Body of pancreas (tissue), 4 donors: ENCODE data around the gene UNC5A. TPM values are rescaled to one million over a fixed set of nuclear protein-coding genes. Genes with fewer than 3 reads are reported as not detected.
"Not testable (repeated sequence)": the region's sequence is repeated elsewhere in the genome, so short reads cannot be mapped to it uniquely, and the experiment has no call there.

ENCODE experiments used
- ATAC-seq: fragments of 150-250 bp; one replicate; pipeline ENCODE4 v1.9.1; 2016
- DNase-seq, 4 donors: peaks; one replicate each; pipeline ENCODE4 v3.0.0-alpha.2; 2019
- H3K27ac ChIP-seq, 4 donors: fragments of 200-600 bp; sonication (generic); 1 replicate in 3 of 4; 2 replicates in 1 of 4; pipeline versions ENCODE4 v1.5.1 to v1.6.1; 2016 to 2019; ENCODE audit warnings: mild to moderate bottlenecking in 1 of 4, mixed read lengths in 1 of 4, moderate library complexity in 1 of 4
- H3K27me3 ChIP-seq, 2 donors: fragments of 200-600 bp; sonication (generic); one replicate each; pipeline ENCODE4 v1.6.0; 2016; ENCODE audit warnings: mild to moderate bottlenecking in 1 of 2
- H3K36me3 ChIP-seq, 2 donors: fragments of 200-600 bp; sonication (generic); replicated peaks in 1 of 2; 2 replicates each; pipeline ENCODE4 v1.5.1; 2016; ENCODE audit warnings: low read depth in 2 of 2; ENCODE audit not compliant: insufficient read depth in 1 of 2
- H3K4me1 ChIP-seq: fragments of 200-600 bp; sonication (generic); one replicate; pipeline ENCODE4 v1.6.0; 2016
- H3K4me3 ChIP-seq, 2 donors: fragments of 200-600 bp; sonication (generic); 1 replicate in 1 of 2; 2 replicates in 1 of 2; pipeline ENCODE4 v1.5.1; 2016 to 2019
- H3K9me3 ChIP-seq, 3 donors: fragments of 200-600 bp; sonication (generic); 1 replicate in 2 of 3; 2 replicates in 1 of 3; pipeline ENCODE4 v1.5.1; 2016
- POLR2A ChIP-seq, 3 donors: fragments of 450-650 bp; IDR thresholded peaks; one replicate each; pipeline ENCODE4 v1.6.1; 2016; ENCODE audit warnings: antibody characterized with exemption in 3 of 3, mild to moderate bottlenecking in 2 of 3
- WGBS, 2 donors: methylation state at CpG; one replicate each; pipeline ENCODE4 v1.1.5; 2017; 5-methylcytosine and 5-hydroxymethylcytosine counted together
- intact Hi-C: fragments of 100-400 bp; cut with DNase I; formaldehyde crosslinking; loops from one replicate; pipeline ENCODE4 v1.15.1; 2023
- total RNA-seq, 2 donors: library from RNA; depleted of rRNA; stranded (reverse); fragments of >200 nt; gene quantifications; one replicate each; pipeline ENCODE4 v1.1.0, GENCODE V29; 2016
- TF ChIP-seq, protein P1 (sequence below), 7 experiments: fragments of 450-650 bp in 4 of 7; fragments of 200-600 bp in 3 of 7; sonication (generic) in 3 of 7; IDR thresholded peaks; one replicate each; pipeline ENCODE4 v1.5.1; 2016 to 2019; ENCODE audit warnings: antibody characterized with exemption in 7 of 7

Gene UNC5A
- total RNA-seq, 2 donors from 2014 or later: 0.52 to 0.66 TPM

DNA sequence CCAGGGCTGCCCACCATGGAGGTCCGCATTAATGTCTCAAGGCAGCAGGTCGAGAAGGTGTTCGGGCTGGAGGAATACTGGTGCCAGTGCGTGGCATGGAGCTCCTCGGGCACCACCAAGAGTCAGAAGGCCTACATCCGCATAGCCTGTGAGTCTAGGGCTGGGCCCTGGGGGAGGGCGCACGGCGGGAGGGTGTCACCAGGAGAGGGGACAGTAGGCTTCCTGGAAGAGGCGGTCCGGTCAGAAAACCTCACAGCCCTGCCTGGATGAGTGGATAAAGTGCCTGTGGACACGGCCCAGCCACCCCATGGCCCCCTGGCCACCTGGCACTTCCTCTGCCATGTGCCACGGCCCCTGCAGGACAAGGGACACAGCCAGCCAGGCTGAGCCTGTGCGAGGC, 57.8 kb downstream of the UNC5A start:
- no peaks in the 10 kb centered on the region for H3K9me3 ChIP-seq
- no peaks in the 10 kb centered on the region for H3K4me1 ChIP-seq
- 63 to 75% methylated on average over 5 to 11 of the region's 14 CpGs for WGBS, 2 donors
- intact Hi-C loops: no loop called here
- TF ChIP-seq, protein P1, sequence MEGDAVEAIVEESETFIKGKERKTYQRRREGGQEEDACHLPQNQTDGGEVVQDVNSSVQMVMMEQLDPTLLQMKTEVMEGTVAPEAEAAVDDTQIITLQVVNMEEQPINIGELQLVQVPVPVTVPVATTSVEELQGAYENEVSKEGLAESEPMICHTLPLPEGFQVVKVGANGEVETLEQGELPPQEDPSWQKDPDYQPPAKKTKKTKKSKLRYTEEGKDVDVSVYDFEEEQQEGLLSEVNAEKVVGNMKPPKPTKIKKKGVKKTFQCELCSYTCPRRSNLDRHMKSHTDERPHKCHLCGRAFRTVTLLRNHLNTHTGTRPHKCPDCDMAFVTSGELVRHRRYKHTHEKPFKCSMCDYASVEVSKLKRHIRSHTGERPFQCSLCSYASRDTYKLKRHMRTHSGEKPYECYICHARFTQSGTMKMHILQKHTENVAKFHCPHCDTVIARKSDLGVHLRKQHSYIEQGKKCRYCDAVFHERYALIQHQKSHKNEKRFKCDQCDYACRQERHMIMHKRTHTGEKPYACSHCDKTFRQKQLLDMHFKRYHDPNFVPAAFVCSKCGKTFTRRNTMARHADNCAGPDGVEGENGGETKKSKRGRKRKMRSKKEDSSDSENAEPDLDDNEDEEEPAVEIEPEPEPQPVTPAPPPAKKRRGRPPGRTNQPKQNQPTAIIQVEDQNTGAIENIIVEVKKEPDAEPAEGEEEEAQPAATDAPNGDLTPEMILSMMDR (IDR thresholded peaks at IDR 0.05): no peak
- no peak for TF ChIP-seq POLR2A (IDR thresholded peaks at IDR 0.05)
- no peak for ATAC-seq
- no peaks in the 10 kb centered on the region for H3K27me3 ChIP-seq
- H3K36me3 ChIP-seq: no peaks in the 10 kb centered on the region
- no peak overlapping the region for H3K27ac ChIP-seq
- no peak overlapping the region for H3K4me3 ChIP-seq
- no peak for DNase-seq

DNA sequence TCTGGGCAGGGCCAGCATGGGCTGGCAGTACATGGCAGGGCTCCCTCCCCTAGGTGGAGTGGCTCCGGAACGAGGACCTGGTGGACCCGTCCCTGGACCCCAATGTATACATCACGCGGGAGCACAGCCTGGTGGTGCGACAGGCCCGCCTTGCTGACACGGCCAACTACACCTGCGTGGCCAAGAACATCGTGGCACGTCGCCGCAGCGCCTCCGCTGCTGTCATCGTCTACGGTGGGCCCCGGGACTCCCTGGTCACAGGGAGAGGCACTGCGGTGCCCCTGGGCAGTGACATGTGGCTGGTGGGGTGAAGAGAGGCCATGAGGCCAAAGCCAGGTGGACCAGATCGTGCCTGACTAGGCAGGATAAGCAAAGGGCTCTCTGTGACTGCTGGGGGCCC, 58.4 kb downstream of the UNC5A start:
- DNase-seq: no peak

DNA sequence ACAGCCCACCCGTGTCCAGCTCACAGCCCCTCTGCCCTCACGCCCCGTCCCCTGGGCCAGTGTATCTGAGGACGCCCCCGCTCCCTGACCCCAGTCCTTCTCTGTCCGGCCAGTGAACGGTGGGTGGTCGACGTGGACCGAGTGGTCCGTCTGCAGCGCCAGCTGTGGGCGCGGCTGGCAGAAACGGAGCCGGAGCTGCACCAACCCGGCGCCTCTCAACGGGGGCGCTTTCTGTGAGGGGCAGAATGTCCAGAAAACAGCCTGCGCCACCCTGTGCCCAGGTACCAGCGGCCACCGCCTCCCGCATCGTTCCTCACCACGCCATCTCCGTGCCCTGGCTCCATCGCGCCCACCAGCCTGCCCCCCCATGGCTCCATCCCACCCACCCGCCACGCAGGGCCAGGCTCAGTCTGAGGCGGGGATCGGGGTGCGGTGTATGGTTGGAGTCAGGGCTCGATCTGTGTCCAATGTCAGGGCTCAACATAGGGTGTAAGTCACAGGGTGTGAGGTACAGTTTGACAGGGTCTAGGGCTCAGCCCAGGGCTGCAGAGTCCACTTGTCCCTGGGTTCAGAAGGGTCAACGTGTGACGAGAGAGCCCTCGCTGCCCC, 59.2 kb downstream of the UNC5A start:
- no peak for DNase-seq
- no peaks in the 10 kb centered on the region for H3K36me3 ChIP-seq
- 20 to 72% methylated on average over 1 to 37 of the region's 38 CpGs for whole genome bisulfite sequencing, 2 donors
- H3K27ac ChIP-seq: no peak overlapping the region
- no peak overlapping the region for H3K4me3 ChIP-seq
- no peaks in the 10 kb centered on the region for H3K27me3 ChIP-seq
- no peaks in the 10 kb centered on the region for H3K4me1 ChIP-seq
- intact Hi-C loops: no loop called here
- TF ChIP-seq, protein P1 (IDR thresholded peaks at IDR 0.05): no peak
- no peak for TF ChIP-seq POLR2A (IDR thresholded peaks at IDR 0.05)
- H3K9me3 ChIP-seq: no peaks in the 10 kb centered on the region
- no peak for ATAC-seq

More for the DNA sequence above, 58.4 kb downstream of the UNC5A start:
- Histone ChIP-seq H3K36me3 (no peaks in the 10 kb centered on the region), H3K27ac (no peak overlapping the region), H3K27me3 (no peaks in the 10 kb centered on the region), H3K4me3 (no peak overlapping the region), H3K9me3 (no peaks in the 10 kb centered on the region), H3K4me1 (no peaks in the 10 kb centered on the region)
- no peak for ATAC-seq
- intact Hi-C loops: no loop called here
- TF ChIP-seq POLR2A (IDR thresholded peaks at IDR 0.05): no peak
- TF ChIP-seq, protein P1 (IDR thresholded peaks at IDR 0.05): no peak
- WGBS, 2 donors: 79% methylated on average over 20 of the region's 20 CpGs; no CpG with 5 or more reads in 1 of the 2 donors

DNA sequence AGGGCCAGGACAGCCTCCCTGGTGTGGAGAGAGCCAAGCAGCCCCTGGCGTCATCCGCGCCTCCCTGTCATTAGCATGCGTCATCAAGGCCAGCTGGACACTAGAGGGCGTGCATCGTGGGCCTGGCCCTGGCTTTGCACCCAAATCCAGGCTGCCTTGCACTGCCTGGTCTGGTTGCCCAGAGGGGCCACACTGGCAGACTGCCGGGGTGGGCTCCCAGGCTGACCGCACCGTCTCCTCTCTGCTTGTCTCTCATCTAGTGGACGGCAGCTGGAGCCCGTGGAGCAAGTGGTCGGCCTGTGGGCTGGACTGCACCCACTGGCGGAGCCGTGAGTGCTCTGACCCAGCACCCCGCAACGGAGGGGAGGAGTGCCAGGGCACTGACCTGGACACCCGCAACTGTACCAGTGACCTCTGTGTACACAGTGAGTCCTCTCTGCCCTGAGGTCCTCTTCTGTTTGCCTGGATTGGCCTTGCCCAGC, 59.8 kb downstream of the UNC5A start:
- no peak for TF ChIP-seq POLR2A (IDR thresholded peaks at IDR 0.05)
- TF ChIP-seq, protein P1 (IDR thresholded peaks at IDR 0.05): peak in 4 of 7 experiments; percentile 8 to 24 (median 16)
- DNase-seq (peak in 3 of 4 donors; percentile 24 to 43 (median 27)), ATAC-seq (no peak)
- Histone ChIP-seq H3K27me3 (no peaks in the 10 kb centered on the region), H3K27ac (no peak overlapping the region), H3K36me3 (no peaks in the 10 kb centered on the region), H3K9me3 (no peaks in the 10 kb centered on the region), H3K4me1 (no peaks in the 10 kb centered on the region), H3K4me3 (no peak overlapping the region)
- intact Hi-C loops: no loop called here
- WGBS, 2 donors: 47 to 65% methylated on average over 4 to 17 of the region's 17 CpGs

DNA sequence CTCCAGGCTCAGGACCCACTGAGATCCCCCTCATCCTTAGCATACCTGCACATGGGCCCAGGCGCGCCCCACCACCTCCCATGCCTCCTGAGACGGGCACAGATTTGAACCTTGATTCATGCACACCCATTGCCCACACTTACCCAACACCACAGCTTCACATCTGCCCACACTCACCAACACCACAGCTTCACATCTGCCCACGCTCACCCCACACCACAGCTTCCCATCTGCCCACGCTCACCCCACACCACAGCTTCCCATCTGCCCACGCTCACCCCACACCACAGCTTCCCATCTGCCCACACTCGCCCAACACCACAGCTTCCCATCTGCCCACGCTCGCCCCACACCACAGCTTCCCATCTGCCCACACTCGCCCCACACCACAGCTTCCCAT, 60.3 kb downstream of the UNC5A start:
- H3K27me3 ChIP-seq, H3K27ac ChIP-seq, DNase-seq, intact Hi-C loops, ATAC-seq, H3K4me1 ChIP-seq, H3K9me3 ChIP-seq, H3K4me3 ChIP-seq, H3K36me3 ChIP-seq: not testable (repeated sequence)
- 75 to 76% methylated on average over 8 to 10 of the region's 10 CpGs for WGBS, 2 donors

DNA sequence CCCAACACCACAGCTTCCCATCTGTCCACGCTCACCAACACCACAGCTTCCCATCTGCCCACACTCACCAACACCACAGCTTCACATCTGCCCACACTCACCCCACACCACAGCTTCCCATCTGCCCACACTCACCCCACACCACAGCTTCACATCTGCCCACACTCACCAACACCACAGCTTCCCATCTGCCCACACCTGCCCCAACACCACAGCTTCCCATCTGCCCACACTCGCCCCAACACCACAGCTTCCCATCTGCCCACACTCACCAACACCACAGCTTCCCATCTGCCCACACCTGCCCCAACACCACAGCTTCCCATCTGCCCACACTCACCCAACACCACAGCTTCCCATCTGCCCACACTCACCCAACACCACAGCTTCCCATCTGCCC, 62.2 kb downstream of the UNC5A start:
- 49 to 77% methylated on average over 2 of the region's 2 CpGs for WGBS, 2 donors

DNA sequence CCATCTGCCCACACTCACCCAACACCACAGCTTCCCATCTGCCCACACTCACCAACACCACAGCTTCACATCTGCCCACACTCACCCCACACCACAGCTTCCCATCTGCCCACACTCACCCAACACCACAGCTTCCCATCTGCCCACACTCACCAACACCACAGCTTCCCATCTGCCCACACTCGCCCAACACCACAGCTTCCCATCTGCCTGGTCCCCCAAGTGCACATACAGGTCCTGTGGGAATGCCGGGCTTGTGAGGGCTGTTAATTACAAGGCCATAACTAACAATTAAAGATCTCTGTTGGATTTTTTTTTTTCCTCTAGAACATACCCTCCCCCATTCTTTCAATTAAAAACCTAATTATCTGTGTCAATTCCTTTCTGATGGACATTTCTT, 62.7 kb downstream of the UNC5A start:
- H3K4me3 ChIP-seq, ATAC-seq, intact Hi-C loops, DNase-seq, H3K27ac ChIP-seq, H3K4me1 ChIP-seq, H3K36me3 ChIP-seq, H3K9me3 ChIP-seq, H3K27me3 ChIP-seq: not testable (repeated sequence)
- WGBS, 2 donors: 58 to 66% methylated on average over 2 of the region's 2 CpGs

More for the DNA sequence above, 62.2 kb downstream of the UNC5A start:
- ATAC-seq, H3K27ac ChIP-seq, DNase-seq, H3K9me3 ChIP-seq, H3K4me1 ChIP-seq, H3K4me3 ChIP-seq, H3K27me3 ChIP-seq, intact Hi-C loops, H3K36me3 ChIP-seq: not testable (repeated sequence)
